LNCAP (cell line): Measurements from ENCODE around the gene ZSCAN10.

Source experiments
- CTCF ChIP-seq: fragments of 450-650 bp; IDR thresholded peaks from 2 replicates; pipeline ENCODE4 v1.5.1; 2017; ENCODE audit warnings: mild to moderate bottlenecking

The ZSCAN10 gene

DNA sequence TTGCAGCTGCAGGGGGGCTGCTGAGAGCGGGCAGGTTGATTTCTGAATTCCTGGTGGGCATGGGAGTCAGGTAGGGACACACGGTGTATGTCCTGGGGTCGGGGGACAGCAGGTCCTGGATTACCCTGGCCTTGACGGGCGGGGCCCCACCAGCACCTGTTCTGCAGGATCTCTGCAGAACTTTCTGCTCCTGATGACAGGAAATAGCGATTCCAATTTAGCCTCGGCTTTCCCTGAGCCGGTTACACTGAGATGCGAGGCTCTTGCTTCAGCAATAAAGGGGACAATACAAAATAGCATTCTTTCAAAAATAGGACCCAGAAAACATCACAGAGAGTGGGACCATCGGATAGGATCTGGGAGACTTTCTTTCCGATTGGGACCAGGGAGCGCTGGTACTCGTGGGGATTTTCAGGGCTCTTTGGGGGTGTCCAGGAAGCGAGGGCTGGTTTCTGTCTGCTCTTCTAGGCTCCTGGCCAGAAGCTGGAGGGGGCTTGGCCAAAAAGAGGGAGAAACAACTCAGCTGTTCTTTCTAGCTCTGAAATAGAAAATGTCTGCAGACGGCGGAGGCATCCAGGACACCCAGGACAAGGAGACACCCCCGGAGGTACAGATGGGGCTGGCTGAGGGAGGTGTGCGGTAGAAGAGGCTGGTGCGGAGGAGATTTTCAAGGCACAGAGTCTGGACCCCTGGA, 13.9 kb upstream of the ZSCAN10 start:
- no peak for TF ChIP-seq CTCF

DNA sequence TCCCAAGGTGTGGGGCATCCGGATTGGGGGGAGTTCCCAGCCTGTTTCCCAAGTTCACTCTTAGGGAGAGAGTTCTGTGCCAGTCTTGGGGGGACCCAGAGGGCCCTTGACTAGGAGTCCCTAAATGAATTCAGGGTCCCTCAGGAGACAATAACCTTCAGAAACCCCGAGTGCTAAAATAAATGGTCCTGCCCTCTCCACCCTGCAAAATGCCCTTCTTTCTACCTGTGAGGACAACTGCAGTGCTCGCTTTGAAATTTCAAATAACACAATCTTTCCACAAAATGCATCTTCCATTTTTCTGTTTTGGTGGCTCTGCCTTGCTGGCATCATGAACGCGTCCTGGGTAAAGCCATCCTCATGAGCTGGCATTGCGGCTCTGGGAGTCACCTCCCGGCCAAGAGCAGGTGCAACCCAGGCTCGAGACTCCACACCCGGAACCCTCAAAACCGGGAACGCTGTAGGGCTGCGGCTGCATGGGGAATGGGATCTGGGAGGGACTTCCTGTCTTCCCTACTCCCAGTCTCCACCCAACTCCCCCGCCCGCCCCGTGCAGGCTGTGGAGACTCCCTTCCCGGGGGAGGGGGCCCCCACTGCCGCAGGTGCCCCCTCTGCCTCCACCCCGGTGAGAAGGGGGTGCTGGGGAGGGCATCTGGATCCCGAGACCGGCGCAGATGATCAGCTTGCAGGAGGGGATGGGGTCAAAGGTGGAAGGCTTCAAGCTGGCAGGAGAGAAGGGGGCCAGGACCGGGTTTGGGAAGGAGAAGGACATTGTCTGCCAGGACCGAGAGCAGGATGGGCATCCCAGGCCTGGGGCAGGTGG, 13.2 kb upstream of the ZSCAN10 start, which contains the start of gene ZNF205:
ZNF205 (plus strand) TSS at position 529 of the 823 bp plus-strand sequence. CDS start 845 bp downstream, outside the sequence.
- TF ChIP-seq CTCF: no peak

DNA sequence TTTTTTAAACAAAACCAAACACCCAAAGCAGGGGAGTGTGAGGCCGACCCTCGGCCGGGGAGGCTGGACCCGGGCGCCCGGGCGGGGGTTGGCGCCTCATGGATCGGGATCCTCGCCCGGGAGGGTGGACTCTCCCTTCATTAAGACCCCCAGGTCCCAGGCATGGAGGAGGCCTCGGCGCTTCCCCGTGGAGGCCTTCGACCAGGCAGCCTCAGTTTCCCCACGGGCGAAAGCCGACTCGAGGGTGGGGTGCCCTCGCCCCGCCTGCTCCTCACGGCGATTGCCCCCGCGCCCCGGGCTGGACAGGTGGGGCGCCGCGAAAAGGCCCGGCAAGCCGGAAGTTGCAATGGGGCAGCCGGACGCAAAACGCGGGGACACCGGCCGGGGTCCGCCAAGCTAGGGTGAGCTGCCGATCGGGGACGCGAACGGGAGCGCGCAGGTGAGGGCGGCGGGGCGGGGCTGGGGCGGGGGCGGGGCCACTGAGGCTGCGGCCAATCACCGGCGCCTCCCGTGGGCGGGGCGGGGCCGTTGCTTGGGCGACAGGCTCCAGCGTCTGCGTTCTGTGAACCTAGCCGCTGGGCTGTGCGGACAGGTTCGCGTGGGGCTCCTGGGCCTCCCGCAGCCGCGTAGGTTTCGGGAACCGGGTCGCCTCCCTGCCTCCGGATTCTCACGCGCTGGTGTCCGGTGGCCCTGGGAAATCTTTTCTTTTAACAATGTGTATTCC, 7.3 kb upstream of the ZSCAN10 start:
- no peak for TF ChIP-seq CTCF

- TF ChIP-seq CTCF: no peak
Measured at GRCh38 chr16:3101841-3102470, 2.9 kb upstream of the ZSCAN10 start.

- TF ChIP-seq CTCF: peak; percentile 78
Measured at GRCh38 chr16:3101018-3101840, 2.1 kb upstream of the ZSCAN10 start.

- TF ChIP-seq CTCF: no peak
Measured at GRCh38 chr16:3099732-3100499, 822 bp upstream of the ZSCAN10 start.
